ENCODE results near the gene SLC1A7.

The SLC1A7 gene

GRCh38 chr1:53057127-53057526 is 85.3 kb downstream of the SLC1A7 start:
- no peak for DNase-seq

DNA sequence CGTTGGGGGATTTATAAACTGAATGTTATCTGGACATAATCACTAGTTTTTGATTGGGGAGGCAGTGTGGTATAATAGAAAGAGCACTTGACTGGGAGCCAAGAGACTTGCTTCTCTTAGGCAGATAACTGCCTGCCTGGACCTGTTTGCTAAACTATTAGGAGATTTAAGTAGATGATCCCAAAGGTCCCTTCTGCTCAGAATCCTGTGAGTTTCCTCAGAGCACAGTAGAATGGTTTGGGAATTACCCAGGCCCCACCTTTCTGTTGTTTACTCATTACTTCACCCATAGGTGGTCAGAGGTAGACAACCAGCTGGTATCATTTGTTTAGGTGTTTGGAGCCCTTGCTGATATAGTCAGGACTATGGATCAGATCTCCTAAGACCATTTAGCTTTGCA is 90.8 kb downstream of the SLC1A7 start:
- no peak for DNase-seq

- DNase-seq, result no peak
Observed at GRCh38 chr1:53050310-53050709, 92.1 kb downstream of the SLC1A7 start.

- no peak for DNase-seq
Observed at GRCh38 chr1:53049574-53049967, 92.9 kb downstream of the SLC1A7 start.

GRCh38 chr1:53048960-53049573 is 93.4 kb downstream of the SLC1A7 start:
- no peak for DNase-seq

DNA sequence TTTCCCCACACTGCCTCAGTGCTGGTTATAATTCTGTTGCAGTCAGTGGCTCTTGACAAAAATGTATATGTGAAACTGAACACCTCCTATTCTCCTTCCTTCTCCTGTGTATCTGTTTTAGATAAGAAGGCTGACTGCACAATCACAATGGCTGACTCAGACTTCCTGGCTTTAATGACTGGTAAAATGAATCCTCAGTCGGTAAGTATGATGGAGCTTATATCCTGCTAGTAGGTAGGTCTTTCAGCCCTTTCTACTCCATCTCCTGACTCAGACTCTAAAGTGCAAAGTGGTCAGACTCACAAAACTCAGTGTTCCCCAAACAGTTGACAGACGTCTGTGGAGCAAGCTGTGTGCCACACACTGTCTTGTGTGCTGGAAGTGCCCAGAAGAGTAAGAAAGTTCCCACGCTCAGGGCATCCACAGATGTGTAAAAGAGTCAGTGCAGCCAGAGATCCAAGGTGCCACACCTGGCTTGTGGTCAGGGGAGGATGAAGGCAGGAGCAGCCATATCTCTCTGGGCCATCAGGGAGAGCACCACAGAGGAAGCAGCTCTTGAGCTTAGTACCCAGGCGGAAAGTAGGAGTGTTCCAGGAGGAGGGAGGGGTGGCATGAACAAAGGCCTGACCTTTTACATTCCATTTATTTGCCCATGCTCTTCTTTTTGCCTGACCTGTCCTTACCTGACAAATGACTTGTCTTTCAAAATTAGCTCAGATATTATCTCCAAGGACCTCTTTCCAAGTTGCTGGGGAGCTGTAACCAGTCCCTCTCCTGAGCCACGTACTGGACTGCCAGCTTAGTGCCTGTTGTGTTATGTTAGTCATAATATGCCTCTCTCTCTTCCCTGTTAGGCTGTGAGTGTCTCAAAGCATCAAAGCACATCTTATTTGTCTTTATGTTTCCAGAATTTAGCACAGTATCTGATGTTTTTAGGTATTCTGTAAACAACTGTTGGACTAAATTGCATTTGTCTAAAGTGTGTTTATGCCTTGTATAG is 94.4 kb downstream of the SLC1A7 start:
- DNase-seq, result no peak

- no peak for DNase-seq
Observed at GRCh38 chr1:53046930-53047329, 95.5 kb downstream of the SLC1A7 start.

GRCh38 chr1:53044926-53045325 is 97.5 kb downstream of the SLC1A7 start:
- no peak for DNase-seq

DNA sequence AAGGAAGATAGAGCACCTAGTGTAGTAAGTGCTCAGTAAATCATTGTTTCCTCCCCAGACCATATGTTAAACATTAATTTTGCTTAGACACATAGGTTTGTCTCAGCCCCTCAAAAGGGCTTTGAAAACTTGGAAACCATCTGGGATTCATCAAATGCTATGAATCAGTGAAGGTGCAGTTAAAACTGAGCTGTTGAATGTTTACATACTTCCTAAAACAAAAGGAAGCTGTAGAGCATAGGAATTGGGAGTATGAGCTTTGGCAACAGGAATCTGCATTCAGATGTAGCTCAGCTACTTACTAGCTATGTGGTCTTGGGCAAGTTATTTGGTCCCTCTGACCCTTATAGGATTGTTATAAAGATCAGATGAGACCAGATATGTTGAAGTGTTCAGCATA is 99.2 kb downstream of the SLC1A7 start:
- DNase-seq, result no peak

GRCh38 chr1:53038566-53038965 is 103.9 kb downstream of the SLC1A7 start:
- no peak for DNase-seq

Data from SIG-M5 (cell line).